IMR-90 (cell line): ENCODE results near the gene PRKCE. TPM values are rescaled to one million over a fixed set of nuclear protein-coding genes. Genes with fewer than 3 reads are reported as not detected.
A peak's percentile ranks its signal among the peaks of the same experiment; 100 is the strongest.

ENCODE experiments used
- ATAC-seq: fragments of 200-7000 bp; cut with Tn5 transposase; 2 replicates; pipeline ENCODE4 v1.9.1; 2020; ENCODE audit warnings: low read depth, mild to moderate bottlenecking, moderate library complexity
- BruUV-seq: library from RNA; stranded (reverse); fragments of 400-500 nt; replicated peaks from 2 replicates; lab custom pipeline; 2021; lab: Mats Ljungman, UMichigan
- CTCF ChIA-PET: fragments of 300-600 bp; formaldehyde crosslinking; extraction: SDS; loops from one replicate; lab custom pipeline; 2021; ENCODE audit warnings: antibody characterized with exemption; lab: Yijun Ruan, JAX
- POLR2A ChIA-PET: fragments of 300-600 bp; sonication (Branson Sonifier 250); formaldehyde crosslinking; loops from one replicate; lab custom pipeline; 2022; ENCODE audit warnings: antibody characterized with exemption; ENCODE audit not compliant: unreplicated experiment; lab: Charles Lee
- DNase-seq: peaks from one replicate; pipeline ENCODE4 v3.0.0; 2013
- H2AFZ ChIP-seq: replicated peaks from 2 replicates; pipeline ENCODE3; 2013; ENCODE audit warnings: low read length, mild to moderate bottlenecking; ENCODE audit not compliant: poor library complexity
- H2AK5ac ChIP-seq: 2 replicates; pipeline ENCODE4 v1.6.1; 2013; ENCODE audit warnings: low read depth, low read length, inconsistent platforms
- H2AK9ac ChIP-seq: replicated peaks from 2 replicates; pipeline ENCODE3; 2013; ENCODE audit warnings: mild to moderate bottlenecking, low read depth, low read length, moderate library complexity; ENCODE audit not compliant: poor library complexity
- H2BK120ac ChIP-seq: 2 replicates; pipeline ENCODE4 v1.6.1; 2013; ENCODE audit warnings: low read depth, low read length, inconsistent platforms
- H2BK15ac ChIP-seq: 3 replicates; pipeline ENCODE4 v1.6.1; 2013; ENCODE audit warnings: low read depth, low read length, inconsistent platforms
- H2BK20ac ChIP-seq: 2 replicates; pipeline ENCODE4 v1.6.1; 2013; ENCODE audit warnings: low read depth, mild to moderate bottlenecking, inconsistent platforms, low read length, moderate library complexity
- H2BK5ac ChIP-seq: 2 replicates; pipeline ENCODE4 v1.6.1; 2013; ENCODE audit warnings: mild to moderate bottlenecking, low read depth, low read length, inconsistent platforms; ENCODE audit not compliant: poor library complexity, severe bottlenecking
- H3K14ac ChIP-seq: replicated peaks from 2 replicates; pipeline ENCODE4 v1.6.1; 2013; ENCODE audit warnings: low read depth, low read length, inconsistent platforms
- H3K18ac ChIP-seq: 2 replicates; pipeline ENCODE4 v1.6.1; 2013; ENCODE audit warnings: low read depth, low read length, control low read depth
- H3K23ac ChIP-seq: 2 replicates; pipeline ENCODE4 v1.6.1; 2013; ENCODE audit warnings: low read depth, low read length, inconsistent platforms
- H3K27ac ChIP-seq: 2 replicates; pipeline ENCODE4 v1.5.1; 2013; ENCODE audit warnings: mild to moderate bottlenecking, control low read depth, low read length; ENCODE audit not compliant: insufficient read depth
- H3K27me3 ChIP-seq: 2 replicates; pipeline ENCODE4 v1.6.1; 2013; ENCODE audit warnings: low read length; ENCODE audit not compliant: control insufficient read depth, insufficient read depth
- H3K36me3 ChIP-seq: 2 replicates; pipeline ENCODE4 v1.6.1; 2013; ENCODE audit warnings: low read length, mixed read lengths; ENCODE audit not compliant: control insufficient read depth, insufficient read depth
- H3K4ac ChIP-seq: 2 replicates; pipeline ENCODE4 v1.6.1; 2013; ENCODE audit warnings: low read depth, low read length, inconsistent platforms
- H3K4me1 ChIP-seq: 2 replicates; pipeline ENCODE4 v1.6.1; 2013; ENCODE audit warnings: low read length, mixed read lengths; ENCODE audit not compliant: control insufficient read depth, insufficient read depth
- H3K4me2 ChIP-seq: 2 replicates; pipeline ENCODE4 v1.6.1; 2013; ENCODE audit warnings: low read depth, mild to moderate bottlenecking, control low read depth, low read length, moderate library complexity
- H3K4me3 ChIP-seq: 2 replicates; pipeline ENCODE4 v1.5.1; 2013; ENCODE audit warnings: low read depth, mild to moderate bottlenecking, control low read depth, low read length, moderate library complexity; ENCODE audit not compliant: insufficient read depth
- H3K56ac ChIP-seq: 2 replicates; pipeline ENCODE4 v1.6.1; 2013; ENCODE audit warnings: low read length, inconsistent platforms; ENCODE audit not compliant: insufficient read depth; ENCODE audit errors: extremely low read depth
- H3K79me1 ChIP-seq, 2 experiments: 2 replicates each; pipeline ENCODE4 v1.6.1; 2013; ENCODE audit warnings: low read length in 2 of 2, inconsistent platforms in 1 of 2, low read depth in 1 of 2
- H3K9ac ChIP-seq: 2 replicates; pipeline ENCODE4 v1.6.1; 2013; ENCODE audit warnings: low read depth, low read length, control low read depth
- H3K9me1 ChIP-seq: 2 replicates; pipeline ENCODE4 v1.6.1; 2013; ENCODE audit warnings: low read length, inconsistent platforms; ENCODE audit not compliant: insufficient read depth
- H3K9me3 ChIP-seq: 2 replicates; pipeline ENCODE4 v1.6.1; 2013; ENCODE audit warnings: low read length; ENCODE audit not compliant: control insufficient read depth, insufficient read depth
- H4K20me1 ChIP-seq: 2 replicates; pipeline ENCODE4 v1.6.1; 2013; ENCODE audit warnings: low read length, inconsistent platforms; ENCODE audit not compliant: insufficient read depth
- H4K5ac ChIP-seq: 2 replicates; pipeline ENCODE4 v1.6.1; 2013; ENCODE audit warnings: mild to moderate bottlenecking, low read depth, low read length, control low read depth
- H4K8ac ChIP-seq, 2 experiments: 2 replicates each; pipeline ENCODE4 v1.6.1; 2013; ENCODE audit warnings: low read depth in 2 of 2, low read length in 2 of 2, control low read depth in 1 of 2, inconsistent platforms in 1 of 2
- H4K91ac ChIP-seq: 2 replicates; pipeline ENCODE4 v1.6.1; 2013; ENCODE audit warnings: low read depth, low read length, inconsistent platforms; ENCODE audit not compliant: insufficient read depth
- BHLHE40 ChIP-seq: fragments of 150-350 bp; IDR thresholded peaks from 2 replicates; pipeline ENCODE4 v1.6.1; 2016; ENCODE audit warnings: mild to moderate bottlenecking, low read depth, low read length
- CEBPB ChIP-seq: IDR thresholded peaks from 2 replicates; pipeline ENCODE4 v1.6.1; 2012; ENCODE audit warnings: low read depth, low read length, improper control_type of control experiment
- CTCF ChIP-seq: conservative IDR thresholded peaks from 2 replicates; pipeline ENCODE4 v1.5.1; 2012; ENCODE audit warnings: mild to moderate bottlenecking, low read depth, low read length, improper control_type of control experiment
- ELK1 ChIP-seq: fragments of 150-350 bp; IDR thresholded peaks from 2 replicates; pipeline ENCODE4 v1.6.1; 2016; ENCODE audit warnings: low read depth, mild to moderate bottlenecking, low read length, moderate library complexity, borderline replicate concordance
- FOS ChIP-seq: fragments of 150-350 bp; IDR thresholded peaks from 2 replicates; pipeline ENCODE4 v1.6.1; 2016; ENCODE audit warnings: low read depth, low read length
- MAZ ChIP-seq: IDR thresholded peaks from 2 replicates; pipeline ENCODE4 v1.6.1; 2012; ENCODE audit warnings: low read depth, mild to moderate bottlenecking, low read length, improper control_type of control experiment, moderate library complexity, borderline replicate concordance
- MXI1 ChIP-seq: IDR thresholded peaks from 2 replicates; pipeline ENCODE4 v1.6.1; 2012; ENCODE audit warnings: low read depth, mild to moderate bottlenecking, low read length, moderate library complexity, borderline replicate concordance
- NFE2L2 ChIP-seq: fragments of 150-350 bp; IDR thresholded peaks from 2 replicates; pipeline ENCODE4 v1.6.1; 2016; ENCODE audit warnings: low read depth, mild to moderate bottlenecking, low read length
- POLR2A ChIP-seq: IDR thresholded peaks from 2 replicates; pipeline ENCODE4 v1.6.1; 2012; ENCODE audit warnings: mild to moderate bottlenecking, low read depth, low read length
- RAD21 ChIP-seq: IDR thresholded peaks from 2 replicates; pipeline ENCODE4 v1.6.1; 2012; ENCODE audit warnings: low read length, improper control_type of control experiment
- RFX5 ChIP-seq: IDR thresholded peaks from 2 replicates; pipeline ENCODE4 v1.8.0; 2012; ENCODE audit warnings: low read depth, mild to moderate bottlenecking, low read length, moderate library complexity
- USF2 ChIP-seq: fragments of 150-350 bp; IDR thresholded peaks from 2 replicates; pipeline ENCODE4 v1.6.1; 2017; ENCODE audit warnings: mild to moderate bottlenecking, antibody characterized with exemption, low read length, low read depth
- WGBS, 2 experiments: methylation state at CpG; one replicate each; pipeline versions ENCODE4 v1.1.5 to v1.1.7; 2013; ENCODE audit warnings: missing lambda C conversion rate in 2 of 2; ENCODE audit not compliant: insufficient read length in 1 of 2; ENCODE audit errors: extremely low coverage in 2 of 2; 5-methylcytosine and 5-hydroxymethylcytosine counted together
- dilution Hi-C: fragments of 300-500 bp; cut with HindIII; formaldehyde crosslinking; loops from one replicate; pipeline ENCODE4 v1.14.3; 2018; ENCODE audit warnings: low sequenced_read_pairs; ENCODE audit not compliant: unreplicated experiment
- in situ Hi-C: fragments of 300-500 bp; cut with MboI; formaldehyde crosslinking; loops from 3 replicates; pipeline ENCODE4 v1.14.3; 2019; ENCODE audit warnings: low sequenced_read_pairs, inconsistent platforms, mixed read lengths
- intact Hi-C: fragments of 100-400 bp; cut with micrococcal nuclease; formaldehyde crosslinking; loops from 2 replicates; pipeline ENCODE4 v1.10.0; 2022
- polyA plus RNA-seq, 3 experiments: library from polyadenylated mRNA; depleted of rRNA; stranded (reverse); fragments of >200 nt; gene quantifications; 2 replicates each; pipeline ENCODE4 v1.2.3, GENCODE V29; 2012; ENCODE audit warnings: low replicate concordance in 1 of 3
- total RNA-seq: library from RNA; depleted of rRNA; stranded (reverse); fragments of >200 nt; gene quantifications from 2 replicates; pipeline ENCODE4 v1.2.3, GENCODE V29; 2012

PRKCE gene
- total and polyA plus RNA-seq, 2 of the 4 experiments (the other 2 are of a cell fraction): 8.1 to 32.4 TPM

GRCh38 chr2:45935791-45936622, 284.5 kb downstream of the PRKCE start:
- H3K14ac ChIP-seq: peak overlapping the region; percentile 35; the same call in 1 of the 2 replicates
- H3K23ac ChIP-seq: peak overlapping the region; percentile 27; the same call in 1 of the 2 replicates
- no peaks in the 10 kb centered on the region for H3K27me3 ChIP-seq
- in situ Hi-C loops: loop anchor here (5.0 to 10.0 kb wide), 2 partner anchors 161 to 289 kb away; no protein-coding TSS in a partner anchor
- peak overlapping the region; percentile 28 for H2AFZ ChIP-seq
- peaks cover 4% of the 10 kb centered on the region; the same call in 1 of the 2 replicates for H4K20me1 ChIP-seq
- no peak overlapping the region for H3K4me3 ChIP-seq
- CTCF ChIA-PET: interaction anchor here (0.5 to 1.2 kb wide), 5 partner anchors 21 to 308 kb away, joined by 3 to 4 read pairs (median 3); no protein-coding TSS in a partner anchor
- intact Hi-C loops: loop anchor here (1.0 to 10.0 kb wide), 6 partner anchors 74 to 951 kb away; partner anchors contain the start of gene PRKCE
- ATAC-seq (peak; percentile 69), DNase-seq (peak; percentile 99)
- POLR2A ChIA-PET: no interaction called here
- no TSS peak for BruUV-seq
- H2AK5ac ChIP-seq: peak overlapping the region; percentile 94
- peaks cover 21% of the 10 kb centered on the region for H3K9me1 ChIP-seq
- dilution Hi-C loops: loop anchor here (25.0 kb wide), 1 partner anchor 299 kb away; no protein-coding TSS in a partner anchor
- peaks cover 2 to 23% of the 10 kb centered on the region in 2 experiments; a peak in 2 of 4 replicates for H3K79me1 ChIP-seq
- H4K8ac ChIP-seq: peak overlapping the region in 1 of 2 experiments; percentile 80; a peak in 2 of 4 replicates
- H4K91ac ChIP-seq: peak overlapping the region; percentile 44; the same call in 1 of the 2 replicates
- H3K4me1 ChIP-seq: peaks cover 16% of the 10 kb centered on the region
- no peaks in the 10 kb centered on the region for H3K9me3 ChIP-seq
- no peak overlapping the region for H3K9ac ChIP-seq
- peak overlapping the region; percentile 13 for H3K27ac ChIP-seq
- no peaks in the 10 kb centered on the region for H3K36me3 ChIP-seq
- H3K18ac ChIP-seq: peak overlapping the region; percentile 42; the same call in 1 of the 2 replicates
- peak overlapping the region; percentile 47 for H2BK5ac ChIP-seq
- H3K56ac ChIP-seq: no peak overlapping the region
- peak overlapping the region; percentile 74; the same call in 1 of the 2 replicates for H2BK20ac ChIP-seq
- H3K4me2 ChIP-seq: no peak overlapping the region
- peak overlapping the region; percentile 90 for H2BK120ac ChIP-seq
- H2BK15ac ChIP-seq: peak overlapping the region; percentile 73; the same call in 2 of the 3 replicates
- H3K4ac ChIP-seq: peak overlapping the region; percentile 84
- 81% methylated on average over 2 of the region's 13 CpGs; no CpG with 5 or more reads in 1 of the 2 experiments for WGBS, 2 experiments
- peak overlapping the region; percentile 14; the same call in 1 of the 2 replicates for H4K5ac ChIP-seq
- H2AK9ac ChIP-seq: peak overlapping the region; percentile 8
- TF ChIP-seq RFX5 (no peak), FOS (peak; percentile 62), MXI1 (peak; percentile 97), MAZ (no peak; the same call in 1 of the 2 replicates), NFE2L2 (peak; percentile 51; the same call in 1 of the 2 replicates), ELK1 (no peak), RAD21 (peak; percentile 95), CTCF (peak; percentile 95), POLR2A (no peak), BHLHE40 (peak; percentile 66; the same call in 1 of the 2 replicates), CEBPB (no peak), USF2 (peak; percentile 91)
